ENCODE data around the gene SEMA4D. TPM values are rescaled to one million over a fixed set of nuclear protein-coding genes. Genes with fewer than 3 reads are reported as not detected.

SEMA4D gene
- polyA plus RNA-seq, 1 experiment: 0.50 TPM

DNA sequence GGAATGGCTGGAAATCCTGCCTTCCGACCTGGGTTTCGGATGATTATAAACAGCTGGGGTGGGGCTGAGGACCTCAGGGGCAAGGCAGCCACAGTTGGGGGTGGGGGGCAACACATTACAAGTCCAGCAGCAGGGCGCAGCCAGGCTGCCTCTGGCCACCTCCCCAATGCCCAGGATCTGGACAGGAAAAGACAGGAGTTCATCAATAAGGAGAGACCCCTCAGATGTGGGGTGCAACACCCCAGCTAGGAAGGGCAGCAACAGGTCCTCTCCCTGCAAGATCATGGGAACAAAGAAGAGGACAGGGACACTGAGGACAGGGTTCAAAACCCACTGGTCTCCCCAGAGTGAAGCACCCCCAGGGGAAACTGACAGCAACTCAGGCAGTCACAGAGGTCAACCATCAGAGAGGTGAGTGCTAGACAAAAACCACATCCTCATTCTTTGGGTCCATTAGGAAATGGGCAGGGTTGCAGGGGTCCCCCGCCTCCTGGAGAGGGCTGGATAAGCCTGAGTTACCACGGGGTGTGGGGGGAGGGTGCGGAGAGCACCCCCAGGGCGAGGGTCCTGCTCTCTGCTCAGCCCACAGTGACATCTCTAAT, 33.5 kb downstream of the SEMA4D start:
- ChIA-PET CTCF (no interaction called here), POLR2A (no interaction called here)
- TF ChIP-seq, protein P1, sequence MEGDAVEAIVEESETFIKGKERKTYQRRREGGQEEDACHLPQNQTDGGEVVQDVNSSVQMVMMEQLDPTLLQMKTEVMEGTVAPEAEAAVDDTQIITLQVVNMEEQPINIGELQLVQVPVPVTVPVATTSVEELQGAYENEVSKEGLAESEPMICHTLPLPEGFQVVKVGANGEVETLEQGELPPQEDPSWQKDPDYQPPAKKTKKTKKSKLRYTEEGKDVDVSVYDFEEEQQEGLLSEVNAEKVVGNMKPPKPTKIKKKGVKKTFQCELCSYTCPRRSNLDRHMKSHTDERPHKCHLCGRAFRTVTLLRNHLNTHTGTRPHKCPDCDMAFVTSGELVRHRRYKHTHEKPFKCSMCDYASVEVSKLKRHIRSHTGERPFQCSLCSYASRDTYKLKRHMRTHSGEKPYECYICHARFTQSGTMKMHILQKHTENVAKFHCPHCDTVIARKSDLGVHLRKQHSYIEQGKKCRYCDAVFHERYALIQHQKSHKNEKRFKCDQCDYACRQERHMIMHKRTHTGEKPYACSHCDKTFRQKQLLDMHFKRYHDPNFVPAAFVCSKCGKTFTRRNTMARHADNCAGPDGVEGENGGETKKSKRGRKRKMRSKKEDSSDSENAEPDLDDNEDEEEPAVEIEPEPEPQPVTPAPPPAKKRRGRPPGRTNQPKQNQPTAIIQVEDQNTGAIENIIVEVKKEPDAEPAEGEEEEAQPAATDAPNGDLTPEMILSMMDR (IDR thresholded peaks at IDR 0.05; ENCODE audit: insufficient read depth, low read depth, low read length): no peak
- H3K4me3 ChIP-seq (ENCODE audit: low read depth, low read length): no peak overlapping the region
- no peaks in the 10 kb centered on the region for H3K36me3 ChIP-seq (ENCODE audit: control insufficient read depth, insufficient read depth, low read length)
- DNase-seq (ENCODE audit: low read depth): no peak
- H3K27me3 ChIP-seq (ENCODE audit: control insufficient read depth, insufficient read depth, low read length): no peaks in the 10 kb centered on the region

DNA sequence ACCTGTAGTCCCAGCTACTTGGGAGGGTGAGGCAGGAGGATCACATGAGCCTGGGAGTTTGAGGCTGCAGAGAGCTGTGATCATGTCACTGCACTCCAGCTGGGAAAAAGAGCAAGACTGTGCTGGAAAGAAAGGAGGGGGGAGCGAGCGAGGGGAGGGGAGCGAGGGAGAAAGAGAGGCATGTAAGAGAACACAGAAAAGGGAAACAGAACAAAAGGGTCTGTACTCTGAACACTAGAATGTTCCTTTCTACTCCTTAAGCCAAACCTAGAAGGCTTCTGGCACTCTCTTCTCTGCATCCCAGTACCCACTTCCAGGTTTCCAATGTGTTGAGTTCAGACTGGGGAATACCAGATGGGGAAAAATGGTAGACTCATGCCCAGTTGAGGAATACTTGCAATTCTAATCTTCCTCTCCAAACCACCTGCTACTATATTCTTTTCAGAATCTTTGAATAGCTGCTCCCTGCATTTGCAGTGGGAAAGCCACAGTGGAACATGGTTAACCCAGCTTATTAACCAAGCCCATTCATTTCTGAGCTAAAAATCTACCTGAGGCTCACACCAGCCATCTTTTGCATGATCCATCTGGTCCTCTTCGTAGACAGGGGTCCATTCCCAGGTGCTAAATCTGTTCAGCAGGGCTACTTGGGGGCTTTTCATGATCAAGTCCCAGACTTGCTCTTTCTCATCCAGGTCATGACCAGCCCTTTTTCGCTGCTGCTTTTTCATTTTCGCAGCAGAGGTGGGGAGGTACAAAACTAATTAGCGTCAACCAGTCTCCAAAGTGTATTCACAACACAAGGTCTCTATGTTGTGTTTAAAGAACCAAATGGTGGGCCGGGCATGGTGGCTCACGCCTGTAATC, 34.9 kb downstream of the SEMA4D start:
- no peak for DNase-seq (ENCODE audit: low read depth)
- ChIA-PET CTCF (no interaction called here), POLR2A (no interaction called here)
- no peaks in the 10 kb centered on the region for H3K27me3 ChIP-seq (ENCODE audit: control insufficient read depth, insufficient read depth, low read length)
- no peak overlapping the region for H3K4me3 ChIP-seq (ENCODE audit: low read depth, low read length)
- no peaks in the 10 kb centered on the region for H3K36me3 ChIP-seq (ENCODE audit: control insufficient read depth, insufficient read depth, low read length)
- TF ChIP-seq, protein P1 (IDR thresholded peaks at IDR 0.05; ENCODE audit: insufficient read depth, low read depth, low read length): no peak

DNA sequence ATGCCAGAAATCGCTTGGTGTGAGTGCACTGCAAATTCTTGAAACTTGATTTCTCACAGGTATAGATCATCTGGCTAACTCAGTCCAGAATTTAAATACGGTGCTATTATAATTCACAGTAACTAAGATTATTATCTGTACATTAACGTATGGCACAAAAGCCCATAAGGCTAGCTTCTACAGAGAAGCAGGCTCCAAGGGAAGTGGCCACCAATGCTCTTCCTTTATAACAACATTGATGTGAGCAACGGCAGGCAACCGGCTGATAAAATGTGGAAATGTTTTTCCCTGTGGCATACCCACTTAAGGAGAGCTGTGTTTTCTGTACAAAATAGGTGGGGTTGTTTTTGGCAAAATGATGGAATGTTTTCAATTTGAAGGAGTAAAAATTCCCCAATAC, 35.7 kb downstream of the SEMA4D start:
- Histone ChIP-seq H3K27me3 (ENCODE audit: control insufficient read depth, insufficient read depth, low read length) (no peaks in the 10 kb centered on the region), H3K4me3 (ENCODE audit: low read depth, low read length) (no peak overlapping the region), H3K36me3 (ENCODE audit: control insufficient read depth, insufficient read depth, low read length) (no peaks in the 10 kb centered on the region)
- TF ChIP-seq, protein P1 (IDR thresholded peaks at IDR 0.05; ENCODE audit: insufficient read depth, low read depth, low read length): no peak
- CTCF ChIA-PET: no interaction called here
- POLR2A ChIA-PET: no interaction called here
- DNase-seq (ENCODE audit: low read depth): no peak

DNA sequence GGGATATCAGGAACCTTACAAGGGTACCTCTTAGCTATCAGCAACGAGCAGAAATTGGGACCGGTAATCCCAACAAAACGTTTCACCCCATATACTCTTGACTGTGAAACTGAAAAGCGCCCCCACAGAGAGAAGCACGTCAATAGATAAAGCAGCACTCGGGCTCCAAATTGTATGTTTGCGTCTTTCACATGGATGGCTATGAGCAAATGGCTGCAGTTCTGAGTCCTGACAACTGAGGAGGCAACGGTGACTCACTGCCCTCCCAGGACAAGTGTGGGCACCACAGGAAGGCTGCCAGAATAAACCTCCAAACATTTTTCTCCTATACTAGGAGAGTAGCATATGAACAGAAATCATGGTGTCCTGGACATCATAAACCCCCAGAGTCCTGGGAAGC, 36.6 kb downstream of the SEMA4D start:
- ChIA-PET CTCF (no interaction called here), POLR2A (no interaction called here)
- no peaks in the 10 kb centered on the region for H3K36me3 ChIP-seq (ENCODE audit: control insufficient read depth, insufficient read depth, low read length)
- H3K27me3 ChIP-seq (ENCODE audit: control insufficient read depth, insufficient read depth, low read length): no peaks in the 10 kb centered on the region
- H3K4me3 ChIP-seq (ENCODE audit: low read depth, low read length): no peak overlapping the region
- TF ChIP-seq, protein P1 (IDR thresholded peaks at IDR 0.05; ENCODE audit: insufficient read depth, low read depth, low read length): no peak
- no peak for DNase-seq (ENCODE audit: low read depth)

DNA sequence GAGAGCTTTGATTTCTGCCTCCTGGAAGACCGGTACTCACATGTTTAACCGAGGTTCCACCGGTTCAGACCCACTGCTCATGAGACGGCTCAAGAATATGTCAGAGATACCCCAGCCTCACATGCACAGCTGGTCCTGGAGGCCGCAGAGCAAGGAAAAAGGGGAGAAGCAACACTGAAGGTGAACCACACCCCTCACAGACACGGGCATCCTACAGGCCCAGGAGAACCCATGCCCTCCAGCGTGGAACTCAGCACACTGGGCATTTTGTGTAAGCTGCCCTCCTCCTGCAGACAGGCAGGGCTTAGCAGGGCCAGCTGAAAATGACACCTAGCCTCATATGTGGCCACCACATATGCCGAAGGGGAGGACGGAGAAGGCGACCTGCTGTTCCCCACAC, 37.4 kb downstream of the SEMA4D start:
- H3K4me3 ChIP-seq (ENCODE audit: low read depth, low read length): no peak overlapping the region
- H3K27me3 ChIP-seq (ENCODE audit: control insufficient read depth, insufficient read depth, low read length): no peaks in the 10 kb centered on the region
- DNase-seq (ENCODE audit: low read depth): no peak
- ChIA-PET POLR2A (no interaction called here), CTCF (no interaction called here)
- no peaks in the 10 kb centered on the region for H3K36me3 ChIP-seq (ENCODE audit: control insufficient read depth, insufficient read depth, low read length)
- TF ChIP-seq, protein P1 (IDR thresholded peaks at IDR 0.05; ENCODE audit: insufficient read depth, low read depth, low read length): no peak

Measured in BJ (cell line).